Right forelimb (tissue), 1 donor: ENCODE data around the gene RIPPLY3.

Source experiments
- DNase-seq: peaks from one replicate; pipeline ENCODE4 v3.0.0-alpha.2; 2018

The RIPPLY3 gene

DNA sequence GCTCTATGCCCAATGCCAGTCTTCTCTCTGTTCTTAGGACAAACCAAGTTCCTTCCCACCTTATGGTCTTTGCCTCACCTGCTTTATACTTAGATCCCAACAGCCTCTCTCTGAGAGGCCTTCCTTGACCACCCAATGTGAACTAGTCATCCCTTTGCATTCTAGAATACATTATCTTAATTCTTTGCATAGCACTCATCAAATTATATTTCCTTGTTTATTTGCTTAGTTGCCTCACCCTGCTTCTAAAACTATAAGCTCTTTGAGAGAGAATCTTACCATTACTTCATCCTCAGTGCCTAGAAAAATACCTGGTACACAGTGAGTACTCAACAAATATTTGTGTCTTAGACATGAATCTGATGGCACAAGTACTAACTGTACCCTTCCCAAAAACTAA lies 58.3 kb downstream of the RIPPLY3 start:
- no peak for DNase-seq

DNA sequence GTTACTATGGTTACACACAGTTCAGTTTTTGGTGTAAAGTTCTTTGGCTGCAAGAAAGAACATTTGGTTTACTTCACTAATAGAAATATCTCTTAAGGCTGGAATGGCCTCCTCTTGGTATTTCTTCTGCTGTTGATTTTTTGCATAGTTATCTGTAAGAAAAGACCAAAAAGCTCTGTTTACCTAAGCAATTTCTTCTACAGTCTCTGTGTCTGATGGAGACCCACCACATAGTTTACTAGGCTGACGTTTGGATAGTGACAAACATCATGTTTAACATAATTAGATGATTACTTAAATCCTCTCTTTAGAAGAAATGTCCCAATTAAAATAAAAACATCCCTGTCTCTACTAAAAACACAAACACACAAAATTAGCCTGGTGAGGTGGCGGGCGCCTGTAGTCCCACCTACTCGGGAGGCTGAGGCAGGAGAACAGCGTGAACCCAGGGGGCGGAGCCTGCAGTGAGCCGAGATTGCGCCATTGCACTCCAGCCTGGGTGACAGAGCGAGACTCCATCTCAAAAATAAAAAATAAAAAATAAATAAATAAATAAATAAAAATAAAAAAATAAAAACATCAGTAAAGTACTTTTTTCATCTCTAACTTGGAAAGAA lies 59.2 kb downstream of the RIPPLY3 start:
- DNase-seq, result no peak
